NCI-H226 (cell line): ENCODE measurements around the gene PAIP2.

Experiments
- DNase-seq: peaks from one replicate; pipeline ENCODE4 v3.0.0-alpha.2; 2015

The PAIP2 gene

GRCh38 chr5:139413963-139414362, 72.3 kb downstream of the PAIP2 start:
- no peak for DNase-seq

GRCh38 chr5:139414581-139415130, 73.0 kb downstream of the PAIP2 start:
- DNase-seq: no peak

- DNase-seq: no peak
Observed at GRCh38 chr5:139415221-139415861, 73.7 kb downstream of the PAIP2 start.

- no peak for DNase-seq
Observed at GRCh38 chr5:139415869-139416268, 74.2 kb downstream of the PAIP2 start.

- no peak for DNase-seq
Observed at GRCh38 chr5:139416651-139417050, 75.0 kb downstream of the PAIP2 start.

GRCh38 chr5:139417214-139417613, 75.6 kb downstream of the PAIP2 start:
- no peak for DNase-seq

GRCh38 chr5:139418793-139419192, 77.1 kb downstream of the PAIP2 start:
- no peak for DNase-seq
